NT2/D1 (cell line): Measurements from ENCODE around the gene MROH2A.
"Not testable (repeated sequence)": the region's sequence is repeated elsewhere in the genome, so short reads cannot be mapped to it uniquely, and the experiment has no call there.

Source experiments
- SUZ12 ChIP-seq: IDR thresholded peaks from 2 replicates; pipeline ENCODE4 v1.6.1; 2011; ENCODE audit not compliant: insufficient read length, insufficient read depth; ENCODE audit errors: extremely low read depth
- ZNF274 ChIP-seq: IDR thresholded peaks from 2 replicates; pipeline ENCODE4 v1.6.1; 2011; ENCODE audit warnings: mild to moderate bottlenecking, low read depth, low read length

DNA sequence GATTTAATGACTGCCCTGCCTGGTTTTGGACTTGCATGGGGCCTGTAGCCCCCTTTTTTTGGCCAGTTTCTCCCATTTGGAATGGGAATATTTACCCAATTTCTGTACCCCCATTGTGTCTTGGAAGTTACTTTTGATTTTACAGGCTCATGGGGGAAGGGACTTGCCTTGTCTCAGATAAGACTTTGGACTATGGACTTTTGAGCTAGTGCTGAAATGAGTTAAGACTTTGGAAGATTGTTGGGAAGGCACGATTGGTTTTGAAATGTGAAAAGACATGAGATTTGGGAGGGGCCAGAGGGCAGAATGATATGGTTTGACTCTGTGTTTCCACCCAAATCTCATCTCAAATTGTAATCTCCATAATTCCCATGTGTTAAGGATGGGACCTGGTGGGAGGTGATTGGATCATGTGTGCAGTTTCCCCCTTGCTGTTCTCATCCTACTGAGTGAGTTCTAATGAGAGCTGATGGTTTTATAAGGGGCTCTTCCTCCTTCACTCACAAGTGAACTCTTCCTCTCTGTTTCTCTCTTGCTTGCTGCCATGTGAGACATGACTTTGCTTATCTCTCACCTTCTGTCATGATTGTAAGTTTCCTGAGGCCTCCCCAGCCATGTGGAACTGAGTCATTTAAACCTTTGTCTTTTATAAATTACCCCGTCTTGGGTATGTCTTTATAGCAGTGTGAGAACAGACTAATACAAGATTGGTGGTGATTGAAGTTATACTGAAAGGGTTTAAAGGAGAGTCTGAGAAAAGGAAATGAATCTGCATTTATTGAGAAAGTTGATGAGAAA lies 26.7 kb upstream of the MROH2A start:
- not testable (repeated sequence) for TF ChIP-seq SUZ12, ZNF274
